PFSK-1 (cell line): ENCODE data around the gene HTR1D.

Source experiments
- FOXP2 ChIP-seq: optimal IDR thresholded peaks from 2 replicates; pipeline ENCODE3; 2011; ENCODE audit warnings: borderline replicate concordance, control low read depth, inconsistent platforms; ENCODE audit not compliant: insufficient read depth; ENCODE audit errors: extremely low read length, extremely low read depth
- POLR2AphosphoS5 ChIP-seq: IDR thresholded peaks from 2 replicates; pipeline ENCODE4 v1.6.1; 2012; ENCODE audit warnings: low read depth, mild to moderate bottlenecking, control low read depth, low read length, moderate library complexity
- SIN3A ChIP-seq: IDR thresholded peaks from 2 replicates; pipeline ENCODE4 v1.6.1; 2012; ENCODE audit warnings: mild to moderate bottlenecking, low read length, moderate library complexity, borderline replicate concordance; ENCODE audit not compliant: insufficient read depth
- TAF1 ChIP-seq: IDR thresholded peaks from 2 replicates; pipeline ENCODE4 v1.6.1; 2012; ENCODE audit warnings: low read length, control low read depth, borderline replicate concordance; ENCODE audit not compliant: insufficient read depth
- TF ChIP-seq, protein P1 (sequence below), 2 experiments: IDR thresholded peaks; 2 replicates each; pipeline versions ENCODE4 v1.6.1 to v1.8.0; 2011 to 2012; ENCODE audit warnings: low read depth in 2 of 2, low read length in 2 of 2, control low read depth in 1 of 2, inconsistent platforms in 1 of 2, mild to moderate bottlenecking in 1 of 2, moderate library complexity in 1 of 2; ENCODE audit not compliant: insufficient read depth in 1 of 2

The HTR1D gene

DNA sequence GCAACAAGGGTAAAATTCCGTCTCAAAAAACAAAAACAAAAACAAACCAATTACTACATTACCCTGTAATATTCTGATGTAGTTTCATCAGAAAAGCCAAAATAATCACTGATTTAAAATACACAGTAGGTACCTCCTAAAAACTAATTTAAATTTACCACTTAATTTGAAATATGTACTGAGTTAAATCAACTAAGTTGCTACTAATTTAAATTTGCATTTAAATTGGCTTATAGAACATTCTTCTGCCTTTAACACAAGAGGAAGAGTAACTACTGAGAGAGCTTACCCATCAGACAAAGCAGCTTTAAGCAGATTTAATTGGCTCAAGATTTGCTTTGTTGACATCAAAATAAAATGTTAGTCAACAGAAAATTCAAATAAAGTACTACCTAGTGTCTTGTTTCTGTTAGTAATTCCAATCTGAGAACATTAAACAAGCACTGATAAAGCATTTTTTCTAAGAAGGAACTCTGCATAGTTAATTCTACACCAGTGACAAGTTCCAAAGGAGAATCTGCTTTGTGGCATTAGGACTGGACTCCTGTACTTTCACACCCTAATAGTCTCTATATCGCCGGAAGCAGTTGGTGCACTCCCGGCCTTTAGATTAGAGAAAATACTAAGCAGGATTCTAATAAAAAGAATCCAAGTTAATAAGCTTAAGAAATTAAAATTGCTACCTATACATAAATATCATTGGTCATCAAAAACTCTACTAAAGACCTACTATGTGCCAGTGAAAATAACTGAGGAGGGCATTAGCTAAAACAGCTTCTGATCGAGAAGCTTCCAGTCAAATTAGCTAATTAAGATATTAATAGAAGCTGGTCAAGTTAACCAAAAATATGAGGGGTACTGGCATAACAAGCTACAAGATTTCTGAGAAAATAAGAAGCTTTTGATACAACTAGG is 57.1 kb downstream of the HTR1D start:
- TF ChIP-seq TAF1 = no peak
- TF ChIP-seq, protein P1, sequence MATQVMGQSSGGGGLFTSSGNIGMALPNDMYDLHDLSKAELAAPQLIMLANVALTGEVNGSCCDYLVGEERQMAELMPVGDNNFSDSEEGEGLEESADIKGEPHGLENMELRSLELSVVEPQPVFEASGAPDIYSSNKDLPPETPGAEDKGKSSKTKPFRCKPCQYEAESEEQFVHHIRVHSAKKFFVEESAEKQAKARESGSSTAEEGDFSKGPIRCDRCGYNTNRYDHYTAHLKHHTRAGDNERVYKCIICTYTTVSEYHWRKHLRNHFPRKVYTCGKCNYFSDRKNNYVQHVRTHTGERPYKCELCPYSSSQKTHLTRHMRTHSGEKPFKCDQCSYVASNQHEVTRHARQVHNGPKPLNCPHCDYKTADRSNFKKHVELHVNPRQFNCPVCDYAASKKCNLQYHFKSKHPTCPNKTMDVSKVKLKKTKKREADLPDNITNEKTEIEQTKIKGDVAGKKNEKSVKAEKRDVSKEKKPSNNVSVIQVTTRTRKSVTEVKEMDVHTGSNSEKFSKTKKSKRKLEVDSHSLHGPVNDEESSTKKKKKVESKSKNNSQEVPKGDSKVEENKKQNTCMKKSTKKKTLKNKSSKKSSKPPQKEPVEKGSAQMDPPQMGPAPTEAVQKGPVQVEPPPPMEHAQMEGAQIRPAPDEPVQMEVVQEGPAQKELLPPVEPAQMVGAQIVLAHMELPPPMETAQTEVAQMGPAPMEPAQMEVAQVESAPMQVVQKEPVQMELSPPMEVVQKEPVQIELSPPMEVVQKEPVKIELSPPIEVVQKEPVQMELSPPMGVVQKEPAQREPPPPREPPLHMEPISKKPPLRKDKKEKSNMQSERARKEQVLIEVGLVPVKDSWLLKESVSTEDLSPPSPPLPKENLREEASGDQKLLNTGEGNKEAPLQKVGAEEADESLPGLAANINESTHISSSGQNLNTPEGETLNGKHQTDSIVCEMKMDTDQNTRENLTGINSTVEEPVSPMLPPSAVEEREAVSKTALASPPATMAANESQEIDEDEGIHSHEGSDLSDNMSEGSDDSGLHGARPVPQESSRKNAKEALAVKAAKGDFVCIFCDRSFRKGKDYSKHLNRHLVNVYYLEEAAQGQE (IDR thresholded peaks at IDR 0.05; ENCODE audit: insufficient read depth in 1 of 2, low read depth in 2 of 2, low read length in 2 of 2) = no peak
- TF ChIP-seq POLR2AphosphoS5 = no peak
- no peak for TF ChIP-seq SIN3A
- no peak for TF ChIP-seq FOXP2

- TF ChIP-seq, protein P1 (IDR thresholded peaks at IDR 0.05; ENCODE audit: insufficient read depth in 1 of 2, low read depth in 2 of 2, low read length in 2 of 2) = no peak
- TF ChIP-seq FOXP2 = no peak
- TF ChIP-seq POLR2AphosphoS5 = no peak
- TF ChIP-seq SIN3A = no peak
- TF ChIP-seq TAF1 = no peak
Measured at GRCh38 chr1:23156940-23157339, 60.4 kb downstream of the HTR1D start.

DNA sequence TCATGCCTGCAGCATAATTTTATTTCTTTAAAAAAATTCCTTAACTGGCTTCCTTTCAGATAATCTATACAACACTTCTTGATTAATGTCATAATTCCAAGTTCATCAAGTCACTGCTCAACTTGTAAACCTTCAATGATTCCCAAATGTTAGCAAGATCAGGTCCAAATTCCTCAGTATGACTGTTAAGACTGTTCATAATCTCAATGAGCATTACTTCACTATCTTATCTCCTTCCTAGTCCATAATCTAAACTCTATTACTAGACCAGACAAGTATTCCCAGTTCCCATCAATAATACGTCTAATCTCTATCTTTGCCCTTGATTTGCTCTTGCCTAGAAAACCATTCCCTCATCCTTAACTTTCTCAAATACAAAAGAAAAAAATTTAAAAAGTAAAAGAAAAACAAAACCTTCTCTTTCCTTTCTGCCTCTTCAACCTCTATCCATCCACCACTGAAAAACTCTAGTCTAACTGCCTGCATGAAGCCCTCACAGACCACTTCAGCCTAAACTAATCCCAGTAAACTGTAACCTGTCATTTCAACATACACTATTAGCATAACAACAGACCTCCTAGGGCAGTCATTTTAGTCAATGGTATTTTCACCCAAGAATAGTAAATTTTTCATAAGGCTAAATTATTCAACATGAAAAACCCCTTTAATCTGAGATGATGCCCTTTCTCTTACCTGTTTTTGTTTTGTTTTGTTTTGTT is 64.2 kb downstream of the HTR1D start:
- no peak for TF ChIP-seq FOXP2
- TF ChIP-seq TAF1 = no peak
- TF ChIP-seq, protein P1 (IDR thresholded peaks at IDR 0.05; ENCODE audit: insufficient read depth in 1 of 2, low read depth in 2 of 2, low read length in 2 of 2) = no peak
- TF ChIP-seq SIN3A = no peak
- no peak for TF ChIP-seq POLR2AphosphoS5

DNA sequence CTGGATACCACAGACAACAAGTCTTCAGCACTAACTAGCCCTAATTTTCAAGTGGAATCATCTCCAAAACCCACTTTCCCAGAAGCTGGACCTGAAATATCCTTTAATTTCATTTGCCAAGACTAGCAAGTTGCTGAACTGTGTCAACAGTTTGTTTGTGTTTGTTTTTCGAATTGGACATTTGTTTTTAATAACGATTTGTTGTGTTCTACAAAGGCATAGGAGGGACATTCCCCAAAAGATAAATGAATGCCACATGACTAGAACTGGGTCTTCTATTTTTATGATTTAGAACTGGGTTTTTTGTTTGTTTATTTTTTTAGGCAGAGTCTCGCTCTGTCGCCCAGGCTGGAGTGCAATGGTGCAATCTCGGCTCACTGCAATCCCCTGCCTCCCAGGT is 66.6 kb downstream of the HTR1D start:
- TF ChIP-seq POLR2AphosphoS5 (no peak), TAF1 (no peak), SIN3A (no peak), FOXP2 (no peak)
- TF ChIP-seq, protein P1 (IDR thresholded peaks at IDR 0.05; ENCODE audit: insufficient read depth in 1 of 2, low read depth in 2 of 2, low read length in 2 of 2) = no peak
